Trophoblast cell (in vitro differentiated cells and primary cell): Measurements from ENCODE around the gene SLC22A6.

Experiments used
- DNase-seq, 2 donors: peaks; one replicate each; pipeline ENCODE4 v3.0.0-alpha.2; 2016
- H2AFZ ChIP-seq: 2 replicates; pipeline ENCODE4 v1.6.1; 2013; ENCODE audit warnings: low read length, moderate library complexity, mild to moderate bottlenecking; ENCODE audit not compliant: insufficient read depth, poor library complexity
- H2AK5ac ChIP-seq: 2 replicates; pipeline ENCODE4 v1.6.1; 2013; ENCODE audit warnings: mild to moderate bottlenecking, low read length
- H2BK120ac ChIP-seq: 2 replicates; pipeline ENCODE4 v1.6.1; 2013; ENCODE audit warnings: low read length, mild to moderate bottlenecking, moderate library complexity; ENCODE audit not compliant: insufficient read depth, poor library complexity
- H2BK12ac ChIP-seq: 2 replicates; pipeline ENCODE4 v1.6.1; 2013; ENCODE audit warnings: mild to moderate bottlenecking, low read length, moderate library complexity
- H2BK5ac ChIP-seq: 2 replicates; pipeline ENCODE4 v1.6.1; 2013; ENCODE audit warnings: low read length, low read depth, moderate library complexity, mild to moderate bottlenecking; ENCODE audit not compliant: poor library complexity
- H3K14ac ChIP-seq: 2 replicates; pipeline ENCODE4 v1.6.1; 2013; ENCODE audit warnings: mild to moderate bottlenecking, low read length
- H3K18ac ChIP-seq: 2 replicates; pipeline ENCODE4 v1.6.1; 2013; ENCODE audit warnings: mild to moderate bottlenecking, low read length
- H3K23ac ChIP-seq: 2 replicates; pipeline ENCODE4 v1.6.1; 2013; ENCODE audit warnings: low read length
- H3K27ac ChIP-seq: 2 replicates; pipeline ENCODE4 v1.5.1; 2013; ENCODE audit warnings: low read depth, mild to moderate bottlenecking, inconsistent platforms, low read length, moderate library complexity
- H3K27me3 ChIP-seq: 2 replicates; pipeline ENCODE4 v1.6.1; 2013; ENCODE audit warnings: inconsistent platforms, mild to moderate bottlenecking, low read length, moderate library complexity; ENCODE audit not compliant: insufficient read depth
- H3K36me3 ChIP-seq, 2 experiments: 1 replicate in 1 of 2; 2 replicates in 1 of 2; pipeline ENCODE4 v1.6.1; 2013; ENCODE audit warnings: low read length in 2 of 2, mild to moderate bottlenecking in 2 of 2, moderate library complexity in 1 of 2; ENCODE audit not compliant: insufficient read depth in 2 of 2, control insufficient read depth in 1 of 2
- H3K4ac ChIP-seq: 2 replicates; pipeline ENCODE4 v1.6.1; 2013; ENCODE audit warnings: low read depth, mild to moderate bottlenecking, low read length, moderate library complexity
- H3K4me1 ChIP-seq, 2 experiments: 1 replicate in 1 of 2; 2 replicates in 1 of 2; pipeline ENCODE4 v1.6.1; 2013; ENCODE audit warnings: low read length in 2 of 2, mild to moderate bottlenecking in 2 of 2, moderate library complexity in 1 of 2; ENCODE audit not compliant: insufficient read depth in 2 of 2, control insufficient read depth in 1 of 2
- H3K4me2 ChIP-seq: 2 replicates; pipeline ENCODE4 v1.6.1; 2013; ENCODE audit warnings: inconsistent platforms, mild to moderate bottlenecking, low read length, moderate library complexity
- H3K4me3 ChIP-seq: 2 replicates; pipeline ENCODE4 v1.5.1; 2013; ENCODE audit warnings: mild to moderate bottlenecking, low read depth, low read length, inconsistent platforms
- H3K79me1 ChIP-seq: one replicate; pipeline ENCODE4 v1.6.1; 2013; ENCODE audit warnings: low read length
- H3K79me2 ChIP-seq: 2 replicates; pipeline ENCODE4 v1.6.1; 2013; ENCODE audit warnings: low read length, mild to moderate bottlenecking; ENCODE audit not compliant: control insufficient read depth, insufficient read depth, poor library complexity
- H3K9ac ChIP-seq: 2 replicates; pipeline ENCODE4 v1.6.1; 2013; ENCODE audit warnings: mild to moderate bottlenecking, low read length
- H3K9me3 ChIP-seq: 2 replicates; pipeline ENCODE4 v1.6.1; 2013; ENCODE audit warnings: low read depth, mild to moderate bottlenecking, control low read depth, inconsistent platforms, low read length; ENCODE audit not compliant: insufficient read depth
- H4K12ac ChIP-seq: 2 replicates; pipeline ENCODE4 v1.6.1; 2013; ENCODE audit warnings: low read depth, mild to moderate bottlenecking, low read length, moderate library complexity
- H4K8ac ChIP-seq: 2 replicates; pipeline ENCODE4 v1.6.1; 2013; ENCODE audit warnings: low read depth, mild to moderate bottlenecking, low read length, moderate library complexity
- H4K91ac ChIP-seq: one replicate; pipeline ENCODE4 v1.6.1; 2013; ENCODE audit warnings: low read depth, mild to moderate bottlenecking, low read length, moderate library complexity
- WGBS: extraction: QIAGEN DNeasy Blood & Tissue Kit; methylation state at CpG from one replicate; pipeline ENCODE4 v1.1.7; 2013; ENCODE audit warnings: missing lambda C conversion rate; ENCODE audit not compliant: insufficient read length, insufficient coverage; ENCODE audit errors: extremely low coverage; 5-methylcytosine and 5-hydroxymethylcytosine counted together

SLC22A6 gene

DNA sequence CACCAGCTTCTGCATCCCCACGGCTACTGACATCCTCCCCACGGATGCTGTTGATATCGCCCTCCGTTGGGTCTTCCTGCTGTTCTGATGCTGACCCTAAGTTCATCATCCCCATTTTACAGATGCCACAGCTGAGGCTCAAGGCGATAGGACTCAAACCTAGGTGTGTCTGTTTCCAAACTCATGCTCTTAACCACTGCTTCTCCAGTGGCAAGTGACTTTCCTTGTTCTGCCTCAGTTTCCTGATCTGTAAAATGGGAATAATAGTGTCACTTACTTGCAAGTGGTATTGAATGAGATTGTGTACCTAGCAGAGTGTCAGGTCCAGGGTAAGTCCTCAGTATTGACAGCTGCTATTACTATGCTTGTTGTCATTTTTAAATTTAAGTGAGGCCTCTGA, 14.4 kb upstream of the SLC22A6 start:
- no peak overlapping the region for H3K23ac ChIP-seq
- no peak overlapping the region for H3K4me3 ChIP-seq
- H3K79me2 ChIP-seq = no peaks in the 10 kb centered on the region
- H4K8ac ChIP-seq = no peak overlapping the region
- H2BK12ac ChIP-seq = no peak overlapping the region
- H3K9ac ChIP-seq = no peak overlapping the region
- no peak overlapping the region for H4K91ac ChIP-seq
- no peaks in the 10 kb centered on the region for H3K27me3 ChIP-seq
- no peaks in the 10 kb centered on the region for H3K4me1 ChIP-seq
- no peak for DNase-seq
- no CpG with 5 or more reads among the region's 5 CpGs for WGBS
- peaks cover 2% of the 10 kb centered on the region for H3K9me3 ChIP-seq
- H3K36me3 ChIP-seq = no peaks in the 10 kb centered on the region
- no peak overlapping the region for H3K4me2 ChIP-seq
- no peak overlapping the region for H3K14ac ChIP-seq
- H3K27ac ChIP-seq = no peak overlapping the region
- H3K79me1 ChIP-seq = no peaks in the 10 kb centered on the region
- H2AK5ac ChIP-seq = no peak overlapping the region
- no peak overlapping the region for H3K4ac ChIP-seq
- no peak overlapping the region for H3K18ac ChIP-seq
- H2BK5ac ChIP-seq = no peak overlapping the region
- H2BK120ac ChIP-seq = no peak overlapping the region
- H2AFZ ChIP-seq = no peak overlapping the region
- H4K12ac ChIP-seq = no peak overlapping the region

DNA sequence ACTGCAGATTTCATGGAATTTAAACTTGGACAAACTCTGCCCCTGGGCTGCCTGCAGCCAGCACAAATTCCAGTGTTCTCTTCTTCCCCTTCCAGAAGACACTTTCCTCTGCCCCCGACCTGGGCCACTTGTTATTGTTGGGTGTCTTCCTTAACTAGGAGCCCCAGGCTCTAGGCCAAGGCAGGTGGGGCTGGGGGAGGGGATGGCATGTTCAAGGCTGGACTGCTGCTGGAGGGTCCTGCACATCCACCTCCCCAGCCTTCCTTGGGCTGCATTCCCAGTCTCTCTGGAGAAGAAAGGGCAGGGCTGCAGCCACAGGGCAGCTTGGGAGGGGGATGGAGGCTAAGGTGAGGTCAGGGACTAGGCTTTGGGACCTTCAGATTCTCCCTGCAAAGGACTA, 11.5 kb upstream of the SLC22A6 start:
- H3K4me1 ChIP-seq = no peaks in the 10 kb centered on the region

DNA sequence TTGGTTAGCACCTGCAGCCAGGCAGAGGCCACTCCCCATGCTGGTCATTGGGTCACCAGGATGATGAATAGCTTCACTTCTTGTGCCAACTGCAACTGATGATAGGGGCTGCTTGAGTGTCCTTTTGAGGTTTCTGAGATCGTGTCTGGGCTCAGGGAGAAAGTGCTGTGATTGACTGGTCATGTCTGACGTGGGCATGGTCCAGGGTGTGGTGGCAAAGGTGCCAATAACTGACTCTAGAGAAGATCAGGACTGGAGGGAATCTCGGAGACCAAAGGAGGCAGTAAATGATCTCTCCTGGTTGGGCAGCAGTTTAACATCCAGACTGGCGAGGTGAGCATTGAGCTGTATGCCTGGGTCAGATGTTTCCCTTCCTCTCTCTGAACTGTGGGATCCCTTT, 10.0 kb upstream of the SLC22A6 start:
- Histone ChIP-seq H3K14ac (no peak overlapping the region), H3K4me2 (no peak overlapping the region), H4K12ac (no peak overlapping the region), H4K8ac (no peak overlapping the region), H4K91ac (no peak overlapping the region), H2BK12ac (no peak overlapping the region), H3K23ac (no peak overlapping the region), H3K18ac (no peak overlapping the region), H3K27me3 (no peaks in the 10 kb centered on the region), H3K9ac (no peak overlapping the region), H3K9me3 (peaks cover 11% of the 10 kb centered on the region), H2BK5ac (no peak overlapping the region), H3K36me3 (no peaks in the 10 kb centered on the region), H3K4ac (no peak overlapping the region), H2AK5ac (no peak overlapping the region), H3K79me1 (no peaks in the 10 kb centered on the region), H3K4me3 (no peak overlapping the region), H3K27ac (no peak overlapping the region), H2AFZ (no peak overlapping the region), H3K4me1 (no peaks in the 10 kb centered on the region), H3K79me2 (no peaks in the 10 kb centered on the region), H2BK120ac (no peak overlapping the region)
- DNase-seq = peak in 1 of 2 donors; percentile 14
- no CpG with 5 or more reads among the region's 4 CpGs for WGBS

More for the DNA sequence above, 11.5 kb upstream of the SLC22A6 start:
- Histone ChIP-seq H3K79me2 (no peaks in the 10 kb centered on the region), H4K8ac (no peak overlapping the region), H3K4me2 (no peak overlapping the region), H3K23ac (no peak overlapping the region), H2AFZ (no peak overlapping the region), H2AK5ac (no peak overlapping the region), H2BK5ac (no peak overlapping the region), H3K14ac (no peak overlapping the region), H3K9ac (no peak overlapping the region), H3K4me3 (no peak overlapping the region), H3K4ac (no peak overlapping the region), H3K9me3 (peaks cover 11% of the 10 kb centered on the region), H3K18ac (no peak overlapping the region), H3K79me1 (no peaks in the 10 kb centered on the region), H2BK120ac (no peak overlapping the region), H3K36me3 (no peaks in the 10 kb centered on the region), H3K27me3 (no peaks in the 10 kb centered on the region), H2BK12ac (no peak overlapping the region), H4K12ac (no peak overlapping the region), H4K91ac (no peak overlapping the region), H3K27ac (no peak overlapping the region)
- DNase-seq = no peak
- WGBS = no CpG with 5 or more reads among the region's 1 CpG

DNA sequence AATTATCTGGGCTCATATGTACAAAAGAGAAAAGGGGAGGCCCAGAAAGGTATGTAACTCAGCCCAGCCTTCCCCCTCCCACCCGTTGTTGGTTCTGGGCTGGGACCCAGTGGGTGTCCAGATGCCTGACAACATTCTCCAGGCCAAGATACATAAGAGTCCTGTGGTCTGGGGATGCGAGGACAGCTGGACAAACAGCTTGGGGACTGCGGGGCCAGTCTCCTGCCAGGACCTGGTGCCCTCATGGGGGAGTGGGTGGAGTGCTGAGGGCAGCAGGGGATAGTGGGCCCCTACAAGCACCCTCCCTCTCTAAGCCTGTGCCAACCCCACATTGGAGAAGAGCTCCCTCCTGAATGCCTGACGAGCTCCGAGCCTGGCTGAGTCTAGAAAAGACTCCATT, 3.5 kb upstream of the SLC22A6 start:
- WGBS = no CpG with 5 or more reads among the region's 5 CpGs

More for the DNA sequence above, 3.5 kb upstream of the SLC22A6 start:
- Histone ChIP-seq H2AFZ (no peak overlapping the region), H3K36me3 (no peaks in the 10 kb centered on the region), H2BK120ac (no peak overlapping the region), H3K27me3 (no peaks in the 10 kb centered on the region), H3K4ac (no peak overlapping the region), H3K4me1 (no peaks in the 10 kb centered on the region), H4K12ac (no peak overlapping the region), H3K79me2 (no peaks in the 10 kb centered on the region), H4K8ac (no peak overlapping the region), H2BK5ac (no peak overlapping the region), H3K18ac (no peak overlapping the region), H3K14ac (no peak overlapping the region), H3K27ac (no peak overlapping the region), H3K9ac (peak overlapping the region; percentile 29), H3K4me2 (no peak overlapping the region), H3K9me3 (peaks cover 7% of the 10 kb centered on the region), H2AK5ac (no peak overlapping the region), H2BK12ac (no peak overlapping the region), H3K23ac (no peak overlapping the region), H3K4me3 (no peak overlapping the region), H4K91ac (no peak overlapping the region), H3K79me1 (no peaks in the 10 kb centered on the region)
- no peak for DNase-seq
